Activated CD8-positive, alpha-beta memory T cell treated with anti-CD3 and anti-CD28 coated beads for 36 hours (primary cell): ENCODE data around the gene RPS27L. TPM values are rescaled to one million over a fixed set of nuclear protein-coding genes. Genes with fewer than 3 reads are reported as not detected.

Source experiments
- CTCF ChIA-PET: fragments of 350-600 bp; sonication (Branson Sonifier 250); formaldehyde crosslinking; loops from one replicate; lab custom pipeline; 2021; ENCODE audit warnings: antibody characterized with exemption; lab: Charles Lee
- POLR2A ChIA-PET: fragments of 350-600 bp; sonication (Branson Sonifier 250); formaldehyde crosslinking; loops from one replicate; lab custom pipeline; 2021; ENCODE audit warnings: antibody characterized with exemption; lab: Charles Lee
- total RNA-seq, 2 experiments: library from RNA; stranded (reverse); gene quantifications; one replicate each; pipeline ENCODE4 v1.2.3, GENCODE V29; 2021

The RPS27L gene
- total RNA-seq, 2 experiments from 2014 or later, result 160 to 166 TPM

GRCh38 chr15:63189941-63190768, 32.9 kb upstream of the RPS27L start:
- POLR2A ChIA-PET, result interaction anchor here (0.8 kb wide), 1 partner anchor 33 kb away, joined by 4 read pairs; the partner anchor contains the start of gene RPS27L

GRCh38 chr15:63188926-63189871, 31.9 kb upstream of the RPS27L start, which contains the start of gene RAB8B:
Gene RAB8B (plus strand): TSS chr15:63189606. CDS start chr15:63189625, 19 bp downstream.
- ChIA-PET POLR2A (interaction anchor here (0.6 to 1.0 kb wide), 2 partner anchors 14 to 32 kb away, joined by 3 to 4 read pairs; partner anchors contain the start of gene RPS27L), CTCF (no interaction called here)

More at GRCh38 chr15:63189941-63190768, 32.9 kb upstream of the RPS27L start:
- CTCF ChIA-PET, result interaction anchor here (1.7 to 2.3 kb wide), 2 partner anchors 13 to 33 kb away, joined by 4 to 22 read pairs; partner anchors contain the start of gene RPS27L

DNA sequence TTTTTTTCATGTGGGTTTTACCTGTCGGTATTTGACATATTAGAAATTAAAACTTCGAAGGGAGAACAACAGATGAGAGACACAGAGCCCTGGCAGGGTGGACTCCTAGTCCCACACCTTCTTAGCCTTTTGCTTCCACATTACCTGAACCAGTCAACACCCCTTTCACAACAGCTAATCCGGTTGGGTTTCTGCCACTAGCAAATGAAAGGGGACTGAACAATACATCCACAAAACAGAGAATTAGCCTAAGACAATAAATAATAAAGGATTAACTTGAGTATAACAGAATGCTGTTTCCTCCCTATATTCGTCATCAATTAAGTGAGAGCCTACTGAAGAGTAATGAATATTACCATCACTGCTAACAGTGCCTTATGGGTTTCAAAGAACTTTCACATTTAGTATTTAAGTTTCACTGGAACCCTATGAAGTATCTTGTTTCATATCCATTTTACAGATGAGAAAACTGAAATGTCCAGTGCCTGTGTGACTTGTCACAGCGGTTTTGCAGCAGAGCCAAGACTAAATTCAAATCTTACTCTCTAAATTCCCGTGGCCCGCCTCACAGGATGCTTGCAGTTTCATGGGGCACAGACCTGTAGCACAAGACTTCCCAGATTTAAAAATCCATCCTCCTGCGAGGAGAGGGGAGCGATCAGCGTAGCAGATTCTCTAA, 31.1 kb upstream of the RPS27L start:
- CTCF ChIA-PET, result interaction anchor here (0.6 kb wide), 1 partner anchor 37 kb away, joined by 3 read pairs; no protein-coding TSS in a partner anchor

DNA sequence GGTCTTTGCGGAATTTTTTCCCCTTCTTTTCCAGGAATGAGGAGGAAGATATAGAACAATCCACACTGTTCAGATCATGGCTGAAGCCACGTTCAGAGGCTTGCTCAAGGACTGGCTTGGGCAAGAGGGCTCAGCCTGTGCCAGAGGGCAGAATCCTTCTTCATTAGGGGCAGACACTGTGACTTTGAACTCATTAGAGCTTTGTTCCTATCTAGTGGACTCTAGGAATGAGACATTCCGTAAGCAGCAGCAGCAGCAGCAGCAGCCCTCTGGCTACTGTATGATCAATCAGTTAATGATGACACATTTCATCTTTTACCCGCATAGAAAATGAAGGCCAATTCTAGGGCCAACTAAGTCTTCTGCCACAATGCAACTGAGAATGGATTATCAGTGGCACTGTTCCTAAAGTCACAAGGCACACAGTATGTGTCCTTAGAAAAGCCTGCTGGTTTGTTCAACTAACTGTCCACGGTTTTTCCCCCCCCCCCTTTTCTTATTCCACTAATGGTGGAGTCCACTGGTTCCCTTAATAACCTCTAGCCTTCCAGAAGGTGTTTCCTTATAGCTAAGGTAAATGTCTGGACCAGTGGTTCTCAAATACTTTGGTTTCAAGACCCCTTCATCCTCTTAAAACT, 30.4 kb upstream of the RPS27L start:
- CTCF ChIA-PET, result interaction anchor here (0.6 kb wide), 1 partner anchor 38 kb away, joined by 3 read pairs; no protein-coding TSS in a partner anchor

More for the DNA sequence above, 31.1 kb upstream of the RPS27L start:
- POLR2A ChIA-PET, result interaction anchor here (1.0 kb wide), 1 partner anchor 31 kb away, joined by 3 read pairs; the partner anchor contains the start of gene RPS27L

DNA sequence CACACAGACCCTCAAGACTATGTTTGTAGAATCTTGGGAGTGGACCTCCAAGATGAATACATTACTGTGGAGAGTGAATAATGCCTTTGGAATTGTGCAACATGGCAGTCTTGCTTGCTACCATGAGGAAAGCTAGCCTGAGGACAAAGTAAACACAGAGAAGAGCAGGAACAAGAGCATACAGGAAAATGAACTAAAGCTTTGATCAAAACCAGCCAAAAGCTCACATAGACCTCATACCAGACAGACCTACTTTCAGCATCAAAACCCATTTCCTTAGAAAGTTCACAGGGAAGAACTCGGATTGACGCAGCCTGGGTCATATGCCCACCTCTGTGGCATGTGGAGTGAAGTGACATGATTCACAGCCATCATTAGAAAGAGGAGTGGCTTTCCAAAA, 28.8 kb upstream of the RPS27L start:
- ChIA-PET CTCF (no interaction called here), POLR2A (interaction anchor here (1.2 kb wide), 1 partner anchor 17 kb away, joined by 3 read pairs; no protein-coding TSS in a partner anchor)

More for the DNA sequence above, 30.4 kb upstream of the RPS27L start:
- POLR2A ChIA-PET, result interaction anchor here (1.0 kb wide), 1 partner anchor 31 kb away, joined by 3 read pairs; the partner anchor contains the start of gene RPS27L

DNA sequence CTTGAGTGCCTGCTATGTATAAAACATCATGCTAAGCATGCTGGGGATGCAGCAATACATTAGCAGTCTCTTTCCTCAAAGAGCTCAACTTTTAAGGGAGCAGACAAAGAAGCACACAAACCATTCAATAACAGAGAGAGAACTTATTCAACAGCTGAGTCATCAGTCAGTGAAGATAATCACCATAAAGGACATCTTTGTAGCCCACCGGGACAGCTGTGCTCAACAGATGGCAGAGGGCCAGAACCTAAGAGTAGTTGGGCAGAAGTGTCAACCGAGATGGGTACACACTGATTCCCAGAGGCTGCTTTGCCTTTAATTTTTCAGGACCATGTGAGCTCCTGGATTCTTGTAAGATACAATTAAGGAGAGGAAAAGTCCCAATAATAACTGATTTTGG, 27.9 kb upstream of the RPS27L start:
- POLR2A ChIA-PET, result no interaction called here
- CTCF ChIA-PET, result no interaction called here

- ChIA-PET POLR2A (no interaction called here), CTCF (no interaction called here)
Measured at GRCh38 chr15:63181648-63182047, 24.4 kb upstream of the RPS27L start.

DNA sequence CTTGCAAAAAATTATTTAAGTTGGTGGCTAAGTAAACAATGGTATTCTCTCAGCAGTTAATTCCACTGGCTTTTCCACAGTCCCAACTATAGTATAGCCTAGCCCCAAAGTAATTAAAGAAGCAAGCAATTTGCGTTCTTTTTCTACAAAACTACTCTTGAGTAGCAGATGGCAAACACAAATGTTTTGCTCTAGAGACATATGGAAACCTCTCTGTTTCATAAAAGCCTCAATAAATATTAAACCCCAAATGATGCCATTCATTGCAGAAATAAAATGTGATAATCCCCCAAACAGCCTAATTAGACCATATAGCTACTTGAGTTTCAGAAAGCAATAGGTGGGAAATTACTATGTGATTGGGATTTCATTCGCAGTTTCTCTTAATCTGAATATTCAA, 23.5 kb upstream of the RPS27L start:
- ChIA-PET POLR2A (no interaction called here), CTCF (no interaction called here)

DNA sequence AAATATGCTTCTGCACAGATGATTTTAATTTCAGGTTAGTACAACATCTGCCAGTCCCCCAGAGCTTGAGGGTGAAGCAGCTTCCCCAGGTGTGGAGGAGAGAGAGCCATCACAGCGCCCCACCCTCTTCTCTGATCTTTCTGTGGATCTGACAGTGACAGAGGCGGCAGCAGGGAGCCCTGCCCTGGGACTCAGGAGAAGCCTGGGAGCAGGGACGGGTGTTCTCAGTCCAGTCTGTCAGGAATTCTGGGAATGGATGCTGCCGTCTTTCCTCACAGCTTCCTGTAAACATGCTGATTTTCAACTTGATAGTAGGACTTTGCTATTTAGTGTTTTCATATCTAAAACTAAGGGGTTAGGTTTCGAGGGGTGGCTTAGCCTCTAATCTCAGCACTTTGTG, 20.8 kb upstream of the RPS27L start:
- ChIA-PET POLR2A (no interaction called here), CTCF (interaction anchor here (1.7 kb wide), 1 partner anchor 71 kb away, joined by 4 read pairs; no protein-coding TSS in a partner anchor)

DNA sequence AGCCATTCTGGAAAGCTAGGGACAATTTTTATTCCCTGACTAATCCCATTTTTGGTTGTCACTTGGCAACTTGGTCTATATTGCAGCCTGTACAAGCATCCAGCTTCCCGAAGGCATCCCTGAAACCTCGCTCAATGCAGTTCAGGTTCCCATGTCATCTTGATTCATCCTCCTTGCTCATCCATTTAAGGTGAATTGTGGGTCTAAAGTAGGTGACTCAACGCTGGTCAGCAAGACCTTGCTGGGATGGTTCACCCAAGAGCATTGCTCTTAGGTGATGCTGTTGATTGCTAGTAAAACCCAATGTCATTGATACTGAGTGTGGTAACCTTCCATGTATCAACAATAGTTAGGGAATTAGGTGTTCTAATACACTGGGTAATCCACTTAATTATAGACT, 19.0 kb upstream of the RPS27L start:
- CTCF ChIA-PET, result no interaction called here

DNA sequence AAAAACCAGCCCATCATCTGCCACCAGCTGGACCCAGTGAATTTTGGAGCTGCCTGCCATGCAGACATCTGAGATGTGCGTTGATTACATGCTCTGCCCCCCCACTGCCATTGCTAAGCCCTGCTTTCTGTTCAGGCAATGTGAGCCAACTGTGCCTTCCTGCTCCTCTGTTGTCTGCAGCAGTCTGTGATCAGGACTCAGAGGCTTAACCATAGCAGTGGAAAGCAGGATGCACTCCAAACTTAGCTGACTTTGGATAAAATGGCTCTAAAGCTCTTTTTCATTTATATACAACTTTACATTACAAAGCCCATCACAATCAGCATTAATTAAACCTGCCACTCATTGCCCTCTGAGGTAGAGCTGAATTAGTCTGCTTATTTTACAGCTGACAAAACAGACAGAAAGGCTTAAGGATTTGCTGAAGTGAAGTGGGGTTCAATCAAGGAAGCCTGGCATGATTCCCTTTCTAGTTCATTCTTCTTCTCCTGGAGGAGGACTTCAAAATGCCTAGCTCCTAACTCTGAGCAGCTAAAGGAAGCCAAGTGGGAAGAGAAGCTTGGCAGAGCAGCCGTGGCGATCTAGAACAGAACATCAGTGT, 15.7 kb upstream of the RPS27L start:
- ChIA-PET POLR2A (interaction anchor here (1.1 kb wide), 1 partner anchor 16 kb away, joined by 4 read pairs; the partner anchor contains the start of gene RPS27L), CTCF (no interaction called here)

More for the DNA sequence above, 19.0 kb upstream of the RPS27L start:
- POLR2A ChIA-PET, result no interaction called here

- ChIA-PET POLR2A (interaction anchor here (1.1 kb wide), 1 partner anchor 15 kb away, joined by 4 read pairs; the partner anchor contains the start of gene RPS27L), CTCF (no interaction called here)
Measured at GRCh38 chr15:63172376-63172775, 15.1 kb upstream of the RPS27L start.

DNA sequence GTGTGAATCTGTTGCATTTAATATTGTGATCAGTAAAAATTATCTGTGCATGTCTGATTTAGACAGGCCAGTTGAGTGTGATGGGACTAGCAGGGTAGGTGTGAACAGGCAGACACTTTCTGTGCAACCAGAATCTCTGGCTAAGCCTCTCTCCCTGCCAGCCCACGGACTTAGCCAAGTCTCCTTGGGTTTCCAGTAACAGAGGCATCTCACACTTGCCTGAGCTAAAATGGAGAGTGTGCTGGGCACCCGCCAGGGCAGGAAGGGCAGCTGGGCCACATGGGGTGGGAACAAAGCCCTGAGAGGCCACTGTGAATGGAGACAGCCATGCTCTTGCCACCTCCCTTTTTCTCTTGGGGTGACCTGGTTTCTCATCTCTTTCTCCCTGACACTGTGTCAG, 12.5 kb upstream of the RPS27L start:
- ChIA-PET POLR2A (no interaction called here), CTCF (interaction anchor here (0.5 to 0.6 kb wide), 2 partner anchors 1029 to 1460 kb away, joined by 3 to 7 read pairs; no protein-coding TSS in a partner anchor)

GRCh38 chr15:63166219-63166618, 8.9 kb upstream of the RPS27L start:
- CTCF ChIA-PET, result interaction anchor here (1.2 kb wide), 1 partner anchor 74 kb away, joined by 3 read pairs; no protein-coding TSS in a partner anchor
- POLR2A ChIA-PET, result no interaction called here

DNA sequence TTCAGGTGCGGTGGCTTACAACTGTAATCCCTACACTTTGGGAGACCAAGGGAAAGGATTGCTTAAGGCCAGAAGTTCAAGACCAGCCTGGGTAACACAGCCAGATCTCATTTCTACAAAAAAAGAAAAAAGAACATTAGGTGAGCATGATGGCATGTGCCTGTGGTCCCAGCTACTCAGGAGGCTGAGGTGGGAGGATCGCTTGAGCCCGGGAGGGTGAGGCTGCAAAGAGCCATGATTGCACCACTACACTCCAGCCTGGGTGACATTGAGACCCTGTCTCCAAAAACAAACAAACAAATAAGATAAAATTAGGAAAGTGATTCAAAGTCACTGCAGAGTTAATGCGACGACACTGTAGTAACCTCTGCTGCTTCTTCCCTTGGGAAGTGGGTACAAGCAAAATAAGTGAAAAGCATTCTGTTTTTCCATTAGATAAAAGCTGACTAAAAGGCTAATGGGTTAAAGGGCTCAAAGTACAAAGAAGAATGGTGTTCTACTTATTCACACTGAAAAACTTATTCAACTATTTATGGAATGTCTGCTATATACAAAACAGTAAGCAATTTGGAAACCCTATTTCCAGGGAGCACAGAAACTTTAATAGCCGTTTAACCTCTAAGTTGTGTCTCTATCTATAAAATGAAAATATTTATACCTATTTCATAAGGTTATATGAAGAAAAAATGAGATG, 8.0 kb upstream of the RPS27L start:
- ChIA-PET POLR2A (no interaction called here), CTCF (interaction anchor here (1.2 kb wide), 1 partner anchor 75 kb away, joined by 3 read pairs; no protein-coding TSS in a partner anchor)

DNA sequence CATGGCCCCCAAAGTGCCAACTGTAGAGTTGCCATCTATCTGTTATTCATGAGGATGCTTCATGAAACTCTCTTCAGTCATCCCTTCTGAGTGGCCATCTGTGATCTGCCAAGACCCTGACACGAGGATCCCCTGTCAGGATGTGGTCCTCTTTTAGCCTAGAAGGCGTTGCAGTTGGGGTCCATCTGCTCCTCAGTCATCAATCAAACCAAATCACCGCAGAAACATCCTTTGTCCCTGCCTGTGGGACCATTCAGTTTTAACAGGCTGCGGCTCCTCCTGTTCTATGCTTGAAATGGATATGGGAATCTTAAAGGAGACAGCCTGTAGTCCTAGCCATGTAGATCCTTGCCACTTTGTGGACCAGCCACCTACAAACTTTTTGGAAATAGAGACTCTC, 5.9 kb upstream of the RPS27L start:
- POLR2A ChIA-PET, result no interaction called here

GRCh38 chr15:63160638-63161037, 3.4 kb upstream of the RPS27L start:
- POLR2A ChIA-PET, result no interaction called here
- CTCF ChIA-PET, result no interaction called here

More for the DNA sequence above, 5.9 kb upstream of the RPS27L start:
- CTCF ChIA-PET, result no interaction called here
